CD4-positive, alpha-beta T cell treated with Interleukin-1 beta for 1 hour (primary cell): ENCODE measurements around the gene IPO4.

ENCODE experiments used
- DNase-seq, 2 donors: peaks; one replicate each; pipeline ENCODE4 v3.0.0-alpha.2; 2020 to 2022

Gene IPO4

DNA sequence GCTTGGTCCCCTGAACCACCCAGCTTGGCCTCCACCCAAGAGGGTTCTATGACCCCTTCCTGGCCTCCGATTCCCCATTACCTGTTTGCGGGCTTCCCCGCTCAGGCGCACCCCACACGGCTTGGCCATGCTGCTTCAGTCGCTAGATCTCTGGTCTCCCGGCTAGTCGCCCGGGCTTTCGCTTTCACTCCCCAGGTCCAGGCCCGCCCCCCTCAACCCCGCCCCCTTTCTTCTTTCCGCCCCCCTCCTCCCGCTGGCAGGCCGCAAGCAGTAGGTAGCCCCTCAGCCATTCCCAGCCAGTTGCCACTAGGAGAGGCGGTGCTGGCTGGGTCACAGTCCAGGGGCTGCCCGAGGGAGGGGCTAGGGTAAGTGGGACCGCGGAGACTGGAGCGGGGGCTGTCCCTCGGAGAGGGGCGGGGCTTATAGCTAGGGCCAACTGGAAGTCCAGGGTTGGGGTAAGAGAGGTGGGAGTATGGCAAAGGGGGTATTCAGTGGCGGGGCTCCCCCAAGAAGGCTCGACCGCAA lies 42.1 kb downstream of the IPO4 start, which contains the start of gene PSME2:
TSS of gene PSME2 (minus strand) at position 158 of the 525 bp plus-strand sequence. CDS start at position 129, 29 bp downstream.
- DNase-seq: peak; percentile 87 to 92

DNA sequence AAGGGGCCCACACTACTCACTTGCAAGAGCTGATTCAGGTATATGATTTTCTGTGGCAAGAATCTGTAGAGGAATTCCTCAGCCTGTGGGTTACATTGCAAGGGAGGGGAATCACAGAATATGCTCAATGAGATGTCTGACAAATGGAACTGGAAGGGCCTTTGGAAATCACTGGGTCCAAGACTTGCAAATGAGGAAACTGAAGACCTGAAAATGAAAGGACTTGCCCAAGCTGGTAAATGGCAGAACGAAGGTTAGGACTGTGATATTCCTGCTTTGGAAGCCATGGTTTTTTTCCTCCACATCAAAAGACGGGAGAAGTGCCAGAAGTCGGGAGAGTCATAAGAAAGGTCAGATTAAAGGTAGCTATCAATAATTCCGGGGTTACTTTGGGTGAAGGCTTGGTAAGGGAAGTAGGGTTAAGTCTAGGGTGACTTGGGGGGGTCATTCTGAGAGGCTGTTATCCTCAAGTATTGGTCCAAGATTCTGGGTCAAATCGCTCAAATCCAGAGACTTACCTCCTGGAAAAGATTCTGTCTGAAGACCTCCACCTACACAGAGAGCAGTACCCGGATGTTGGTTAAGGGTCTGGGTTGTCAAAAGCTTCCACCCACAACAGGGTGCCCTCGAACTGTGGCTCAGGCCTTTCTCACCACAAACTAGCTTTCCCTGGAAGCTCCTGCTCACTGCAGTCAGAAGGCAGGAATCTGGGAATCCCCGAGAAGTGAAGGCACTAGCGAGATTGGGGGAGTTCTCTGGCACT lies 42.7 kb downstream of the IPO4 start:
- no peak for DNase-seq

DNA sequence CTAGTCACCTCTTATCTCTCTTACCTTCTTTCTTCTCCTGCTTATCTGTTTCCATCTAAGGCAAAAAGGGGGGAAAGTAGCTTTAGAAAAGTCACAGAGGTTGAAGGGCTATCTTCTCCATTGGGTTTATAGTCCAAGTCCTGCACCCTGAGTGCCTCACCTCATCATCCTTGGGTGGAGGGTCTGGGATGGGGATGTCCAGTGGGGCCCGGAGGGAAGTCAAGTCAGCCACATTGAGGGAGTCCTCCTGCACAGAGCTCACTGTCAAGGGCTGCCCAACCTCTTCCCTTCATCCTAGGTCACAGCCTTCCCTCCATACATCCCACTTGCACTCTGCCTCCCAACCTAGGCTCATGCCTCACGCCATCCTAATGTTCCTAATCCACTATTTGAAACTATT lies 43.4 kb downstream of the IPO4 start:
- DNase-seq: no peak

DNA sequence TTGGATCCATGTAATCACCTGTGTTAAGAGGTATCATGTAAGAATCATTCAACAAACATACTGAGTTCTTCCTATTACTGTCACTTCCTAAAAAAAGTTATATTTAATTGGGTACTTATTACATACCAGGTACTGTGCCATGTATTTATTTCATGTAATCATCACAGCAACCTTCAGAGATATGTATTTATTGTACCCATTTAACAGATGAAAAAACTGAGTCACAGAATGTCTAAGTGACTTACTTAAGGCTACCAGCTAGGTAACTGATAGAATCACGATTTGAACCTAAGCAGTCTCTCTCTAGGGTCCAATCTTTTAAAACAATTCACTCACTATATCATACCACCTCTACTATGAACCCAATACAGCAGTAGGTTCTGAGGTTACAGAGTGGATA lies 44.2 kb downstream of the IPO4 start:
- no peak for DNase-seq

DNA sequence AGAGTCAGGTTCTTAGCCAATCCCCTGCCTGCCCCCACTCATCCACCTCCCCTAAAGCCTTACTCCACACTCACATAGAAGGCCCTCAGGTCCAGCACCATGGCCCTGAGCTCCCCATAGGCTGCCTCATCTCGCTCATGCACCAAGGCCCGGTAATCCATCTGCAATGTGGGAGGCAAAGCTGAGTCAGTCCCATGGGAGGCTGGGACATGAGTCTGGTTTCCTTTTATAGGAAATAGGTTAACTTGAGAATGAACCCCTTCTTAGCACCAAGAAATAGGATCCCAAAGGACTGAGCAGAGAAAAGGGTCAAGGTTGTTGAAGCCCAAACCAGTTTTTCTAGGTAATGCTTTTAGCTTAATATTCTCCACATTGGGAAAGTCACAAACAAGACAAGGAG lies 45.1 kb downstream of the IPO4 start:
- no peak for DNase-seq

DNA sequence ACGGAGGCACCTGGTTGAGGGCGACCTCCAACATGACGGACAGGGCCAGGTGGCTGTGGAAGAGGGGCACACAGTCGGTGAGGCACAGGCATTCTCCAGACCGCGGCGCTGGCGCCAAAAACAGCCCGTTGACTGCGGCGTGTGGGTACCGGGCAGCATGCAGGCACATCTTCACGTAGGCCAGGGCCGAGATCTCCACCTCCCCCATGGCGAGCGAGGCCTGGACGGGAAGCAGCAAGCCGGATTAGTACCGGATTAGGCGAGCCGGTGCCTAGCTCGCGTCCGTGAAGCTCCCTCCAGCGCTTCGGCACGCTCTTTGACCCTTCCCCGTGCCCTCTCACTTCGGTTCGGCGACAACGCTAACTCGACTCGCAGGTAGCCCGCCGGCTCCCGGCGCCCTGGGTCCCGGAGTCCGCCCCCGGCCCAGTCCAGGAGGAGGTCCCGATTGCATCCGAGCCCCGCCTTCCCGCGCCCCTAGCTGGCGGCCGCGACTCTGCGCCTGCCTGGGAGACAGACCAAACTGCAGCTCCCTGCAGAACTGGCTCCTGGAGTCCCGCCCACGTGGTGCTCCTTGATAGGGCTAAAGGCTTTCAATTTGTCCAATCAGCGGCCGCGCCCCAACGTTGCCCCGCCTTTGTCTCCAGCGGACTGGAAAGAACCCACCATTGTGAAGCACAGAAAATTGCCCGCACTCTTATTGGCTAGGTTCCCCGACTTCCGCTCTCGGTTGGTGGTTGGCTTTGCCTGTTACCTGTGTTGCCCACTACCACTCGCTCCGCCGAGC lies 47.3 kb downstream of the IPO4 start, which contains the start of gene EMC9:
TSS of gene EMC9 (minus strand) at position 495 of the 784 bp plus-strand sequence. CDS start at position 208, 287 bp downstream.
- peak; percentile 99 for DNase-seq

DNA sequence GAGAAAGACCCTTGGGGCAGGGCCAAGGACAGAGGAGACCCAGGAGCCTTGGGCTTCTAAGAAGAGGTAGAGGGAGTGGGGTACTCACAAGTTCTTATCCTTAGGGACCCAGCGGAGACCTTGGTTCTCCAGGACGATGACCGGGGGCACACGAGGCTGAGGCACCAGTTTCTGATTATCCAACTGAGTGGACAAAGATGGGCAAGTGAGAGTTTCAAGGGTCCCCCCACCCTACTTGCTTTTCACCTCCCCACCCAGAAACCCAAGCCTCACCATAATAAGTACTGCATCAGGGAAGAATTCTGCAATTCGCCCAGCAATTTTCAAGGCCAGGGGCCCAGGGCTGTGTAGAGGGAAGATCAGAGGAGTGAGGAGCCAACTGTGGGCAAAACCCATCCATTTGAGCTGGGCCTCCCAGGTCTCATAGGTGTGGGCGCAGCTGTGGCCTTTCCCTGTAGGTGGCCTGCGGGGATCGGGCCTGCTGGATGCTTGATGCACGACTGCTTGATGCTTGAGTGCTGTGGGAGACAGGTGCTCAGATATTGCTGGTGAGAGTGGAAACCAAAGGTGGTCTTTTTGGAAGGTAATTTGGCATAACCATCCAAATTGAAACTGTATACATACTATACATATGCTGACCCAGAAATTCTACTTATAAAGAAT lies 49.2 kb downstream of the IPO4 start:
- DNase-seq: peak in 1 of 2 donors; percentile 31

DNA sequence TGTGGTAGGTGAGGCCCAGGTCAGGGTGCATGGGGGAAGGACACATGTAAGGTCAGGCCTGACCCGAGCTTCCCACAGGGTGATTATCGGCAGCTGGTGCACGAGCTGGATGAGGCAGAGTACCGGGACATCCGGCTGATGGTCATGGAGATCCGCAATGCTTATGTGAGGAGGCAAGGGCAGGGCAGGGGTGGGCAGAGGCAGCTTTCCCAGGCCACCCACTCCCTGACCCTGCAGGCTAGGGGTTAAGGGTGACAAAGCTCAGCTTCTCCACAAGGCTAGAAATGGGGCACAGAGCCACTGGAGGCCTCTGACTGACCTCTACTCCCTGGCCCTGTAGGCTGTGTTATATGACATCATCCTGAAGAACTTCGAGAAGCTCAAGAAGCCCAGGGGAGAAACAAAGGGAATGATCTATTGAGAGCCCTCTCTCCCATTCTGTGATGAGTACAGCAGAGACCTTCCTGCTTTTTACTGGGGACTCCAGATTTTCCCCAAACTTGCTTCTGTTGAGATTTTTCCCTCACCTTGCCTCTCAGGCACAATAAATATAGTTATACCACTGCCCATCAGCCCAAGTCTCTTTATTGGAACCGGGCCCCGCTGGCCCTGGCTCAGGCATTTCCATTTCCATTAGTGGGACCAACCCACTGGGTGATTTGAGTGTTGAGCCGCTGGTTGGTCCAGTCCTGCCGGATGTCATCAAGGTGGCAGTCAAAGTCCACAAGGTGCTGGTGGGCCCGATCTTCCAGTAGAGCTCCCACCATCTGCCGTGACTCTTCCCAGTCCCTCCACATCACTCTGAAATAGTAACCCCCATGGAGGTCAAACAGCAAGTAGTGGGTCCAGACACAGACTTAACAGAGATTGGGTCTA lies 50.0 kb downstream of the IPO4 start:
- DNase-seq: no peak

DNA sequence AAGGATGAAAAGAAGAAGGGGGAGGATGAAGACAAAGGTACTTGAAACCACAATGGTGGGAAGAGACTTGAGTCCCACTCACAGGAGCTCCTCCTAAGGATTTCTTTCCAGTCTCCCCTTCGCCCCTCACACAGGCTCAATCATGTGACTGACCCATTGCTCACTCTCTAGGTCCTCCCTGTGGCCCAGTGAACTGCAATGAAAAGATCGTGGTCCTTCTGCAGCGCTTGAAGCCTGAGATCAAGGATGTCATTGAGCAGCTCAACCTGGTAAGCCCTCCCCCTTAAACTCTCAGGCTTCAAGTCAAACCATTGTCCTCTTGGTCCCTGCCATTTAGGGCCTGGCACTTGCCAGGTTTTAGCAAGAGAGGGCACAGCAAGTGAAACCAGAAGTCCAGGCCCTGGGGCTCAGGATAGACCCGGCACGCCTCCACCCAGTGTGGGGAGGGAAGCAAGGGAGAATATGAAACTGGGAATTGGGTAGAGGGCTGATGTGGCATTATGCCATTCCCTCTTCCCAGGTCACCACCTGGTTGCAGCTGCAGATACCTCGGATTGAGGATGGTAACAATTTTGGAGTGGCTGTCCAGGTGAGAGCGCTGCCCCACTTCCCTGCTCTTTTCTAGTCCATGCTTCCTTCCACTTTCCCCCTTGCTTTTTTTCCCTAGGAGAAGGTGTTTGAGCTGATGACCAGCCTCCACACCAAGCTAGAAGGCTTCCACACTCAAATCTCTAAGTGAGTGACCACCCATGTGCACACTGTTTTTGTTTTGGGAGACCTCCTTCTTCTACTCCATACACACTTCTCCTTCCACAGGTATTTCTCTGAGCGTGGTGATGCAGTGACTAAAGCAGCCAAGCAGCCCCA lies 50.9 kb downstream of the IPO4 start:
- no peak for DNase-seq

DNA sequence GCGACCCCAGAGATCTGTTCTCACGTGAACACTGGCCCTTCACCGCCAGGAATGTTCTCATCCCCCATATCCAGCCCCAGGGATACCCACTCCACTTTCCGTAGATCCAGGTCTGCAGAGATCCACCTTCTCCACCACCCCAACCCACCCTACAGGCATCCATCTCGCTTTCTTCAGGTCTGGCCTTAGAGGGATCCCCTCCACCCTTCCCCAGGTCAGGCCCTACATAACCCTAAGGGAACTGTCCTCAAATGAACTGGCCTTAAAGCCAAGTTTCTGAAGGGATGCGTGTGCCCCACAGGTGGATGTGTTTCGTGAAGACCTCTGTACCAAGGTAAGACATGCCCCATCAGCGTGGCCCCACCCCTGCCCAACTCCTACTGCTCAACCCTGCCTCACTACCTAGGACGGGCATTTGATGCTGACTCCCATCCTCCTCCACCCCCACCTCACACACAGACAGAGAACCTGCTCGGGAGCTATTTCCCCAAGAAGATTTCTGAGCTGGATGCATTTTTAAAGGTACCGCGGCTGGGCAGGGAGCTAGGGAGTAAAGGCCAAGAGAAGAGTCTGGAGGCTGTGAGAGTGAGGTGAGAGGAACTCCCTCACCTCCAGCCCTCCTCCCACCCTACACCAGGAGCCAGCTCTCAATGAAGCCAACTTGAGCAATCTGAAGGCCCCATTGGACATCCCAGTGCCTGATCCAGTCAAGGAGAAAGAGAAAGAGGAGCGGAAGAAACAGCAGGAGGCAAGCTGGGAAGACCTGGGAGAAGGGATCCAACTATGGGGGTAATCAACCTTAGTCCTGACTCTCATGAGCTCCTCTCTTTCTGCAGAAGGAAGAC lies 51.7 kb downstream of the IPO4 start:
- no peak for DNase-seq

DNA sequence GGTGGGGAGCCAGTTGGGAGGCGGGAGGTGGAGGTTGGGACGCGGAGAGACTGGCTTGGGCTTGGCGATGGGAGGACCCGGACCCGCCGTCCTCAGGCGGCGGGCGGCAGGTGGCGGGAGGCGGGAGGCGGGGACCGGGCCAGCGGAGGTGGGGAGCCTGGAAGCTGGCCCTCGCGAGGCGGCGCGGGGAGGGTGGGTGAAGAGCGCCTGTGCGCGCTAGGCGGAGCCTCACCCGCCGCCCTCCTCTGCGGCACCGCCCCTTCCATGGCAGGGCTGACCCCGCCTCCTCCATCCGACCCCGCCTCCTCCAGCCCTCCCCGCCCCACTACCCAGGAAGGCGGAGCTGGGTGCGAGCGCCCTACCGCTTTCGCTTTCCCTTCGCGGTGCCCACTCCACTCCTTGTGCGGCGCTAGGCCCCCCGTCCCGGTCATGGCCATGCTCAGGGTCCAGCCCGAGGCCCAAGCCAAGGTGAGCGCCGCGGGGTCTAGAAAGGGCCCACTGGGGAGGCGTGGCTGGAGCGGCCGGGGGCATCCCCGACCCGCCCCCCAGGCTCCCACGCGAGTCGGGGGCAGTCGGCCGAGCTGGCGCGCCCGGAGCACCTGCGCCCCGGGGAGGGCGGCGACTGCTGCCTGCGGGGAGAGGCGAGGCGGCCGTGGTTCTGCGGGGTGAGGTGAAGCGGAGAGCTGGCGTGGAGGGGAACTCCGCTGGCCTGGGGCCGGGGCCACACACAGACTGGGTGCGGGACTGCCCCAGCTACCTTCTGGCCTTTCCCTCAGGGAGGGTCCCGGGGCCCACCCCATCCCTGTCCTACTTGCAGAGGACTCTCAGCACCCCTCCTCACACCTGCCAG lies 52.6 kb downstream of the IPO4 start, which contains the start of gene PSME1:
TSS of gene PSME1 (plus strand) at position 361 of the 850 bp plus-strand sequence. CDS start at position 430, 69 bp downstream.
- peak; percentile 92 to 95 for DNase-seq

DNA sequence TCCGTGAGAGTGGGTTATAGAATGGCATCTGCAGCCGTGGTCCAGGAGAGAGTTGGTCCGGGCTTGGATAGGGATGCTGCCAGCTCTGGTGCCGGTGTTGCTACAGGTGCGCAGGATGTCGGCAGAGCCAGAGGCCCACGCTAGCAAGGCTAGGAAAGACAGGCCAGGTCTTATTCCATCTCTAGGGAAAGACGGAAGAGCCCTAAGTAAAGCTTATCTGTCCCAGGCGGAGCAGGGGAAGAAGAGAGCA lies 53.1 kb downstream of the IPO4 start:
- DNase-seq: no peak

DNA sequence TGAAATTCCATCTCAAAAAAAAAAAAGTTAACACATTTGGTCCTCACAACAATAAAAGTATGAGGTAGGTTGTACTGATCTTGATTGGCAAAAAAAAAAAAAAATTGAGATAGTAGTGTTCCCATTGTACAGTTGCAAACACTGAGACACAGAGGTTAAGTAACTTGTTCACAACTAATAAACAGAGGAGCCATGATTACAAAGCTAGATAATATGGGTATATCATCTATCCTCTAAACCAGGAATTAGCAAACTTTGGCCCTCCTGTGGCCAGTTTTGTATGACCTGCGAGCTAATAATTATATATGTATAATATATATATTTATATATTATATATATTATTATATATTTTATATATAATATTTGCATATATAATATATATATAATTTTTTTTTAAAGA lies 54.9 kb downstream of the IPO4 start:
- DNase-seq: no peak

DNA sequence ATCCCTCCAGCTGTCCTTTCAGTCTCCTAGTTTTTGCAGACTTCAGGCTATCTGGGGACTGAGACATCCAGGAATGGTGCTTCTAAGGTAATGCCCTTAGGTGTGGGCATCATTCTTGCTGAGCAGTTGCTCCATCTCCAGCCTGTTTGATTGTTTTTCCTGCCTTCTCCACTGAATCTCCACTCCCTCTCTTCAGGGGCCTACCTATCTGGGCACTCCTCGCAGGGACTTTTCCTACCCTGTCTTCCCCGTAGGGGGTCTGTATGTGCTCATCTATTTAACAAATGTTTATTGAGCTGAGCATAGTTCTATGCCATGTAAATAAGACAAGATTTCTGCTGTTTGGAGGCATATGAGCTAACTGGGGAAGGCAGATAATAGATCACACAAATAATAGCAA lies 55.6 kb downstream of the IPO4 start:
- DNase-seq: no peak

DNA sequence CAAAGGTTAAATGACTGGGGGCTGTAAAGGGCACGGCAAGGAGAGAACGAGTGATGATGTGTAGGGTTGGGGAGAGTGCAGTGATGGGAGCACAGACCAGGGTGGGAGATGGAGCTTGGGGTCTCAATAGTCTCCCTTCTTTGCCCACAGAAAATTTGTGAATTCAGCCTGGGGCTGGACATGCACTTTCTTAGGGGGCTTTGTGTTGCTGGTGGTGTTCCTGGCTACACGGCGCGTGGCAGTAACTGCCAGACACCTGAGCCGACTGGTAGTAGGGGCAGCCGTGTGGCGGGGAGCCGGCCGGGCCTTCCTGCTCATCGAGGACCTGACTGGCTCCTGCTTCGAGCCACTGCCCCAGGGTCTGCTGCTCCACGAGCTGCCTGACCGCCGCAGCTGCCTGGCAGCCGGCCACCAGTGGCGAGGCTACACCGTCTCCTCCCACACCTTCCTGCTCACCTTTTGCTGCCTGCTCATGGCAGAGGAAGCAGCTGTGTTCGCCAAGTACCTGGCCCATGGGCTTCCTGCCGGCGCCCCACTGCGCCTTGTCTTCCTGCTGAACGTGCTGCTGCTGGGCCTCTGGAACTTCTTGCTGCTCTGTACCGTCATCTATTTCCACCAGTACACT lies 56.4 kb downstream of the IPO4 start:
- peak in 1 of 2 donors; percentile 20 for DNase-seq

DNA sequence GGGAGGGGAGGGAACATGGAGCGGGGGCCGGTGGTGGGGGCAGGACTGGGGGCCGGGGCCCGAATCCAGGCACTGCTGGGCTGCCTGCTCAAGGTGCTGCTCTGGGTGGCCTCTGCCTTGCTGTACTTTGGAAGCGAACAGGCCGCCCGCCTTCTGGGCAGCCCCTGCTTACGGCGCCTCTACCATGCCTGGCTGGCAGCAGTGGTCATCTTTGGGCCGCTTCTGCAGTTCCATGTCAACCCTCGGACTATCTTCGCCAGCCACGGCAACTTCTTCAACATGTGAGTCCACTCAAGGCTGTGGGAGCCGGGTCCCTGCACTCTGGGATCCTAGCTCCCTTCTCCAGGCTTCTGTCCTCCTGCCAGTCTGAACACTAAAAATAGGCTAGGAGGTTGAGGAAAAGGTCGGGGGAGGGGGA lies 57.1 kb downstream of the IPO4 start:
- no peak for DNase-seq

DNA sequence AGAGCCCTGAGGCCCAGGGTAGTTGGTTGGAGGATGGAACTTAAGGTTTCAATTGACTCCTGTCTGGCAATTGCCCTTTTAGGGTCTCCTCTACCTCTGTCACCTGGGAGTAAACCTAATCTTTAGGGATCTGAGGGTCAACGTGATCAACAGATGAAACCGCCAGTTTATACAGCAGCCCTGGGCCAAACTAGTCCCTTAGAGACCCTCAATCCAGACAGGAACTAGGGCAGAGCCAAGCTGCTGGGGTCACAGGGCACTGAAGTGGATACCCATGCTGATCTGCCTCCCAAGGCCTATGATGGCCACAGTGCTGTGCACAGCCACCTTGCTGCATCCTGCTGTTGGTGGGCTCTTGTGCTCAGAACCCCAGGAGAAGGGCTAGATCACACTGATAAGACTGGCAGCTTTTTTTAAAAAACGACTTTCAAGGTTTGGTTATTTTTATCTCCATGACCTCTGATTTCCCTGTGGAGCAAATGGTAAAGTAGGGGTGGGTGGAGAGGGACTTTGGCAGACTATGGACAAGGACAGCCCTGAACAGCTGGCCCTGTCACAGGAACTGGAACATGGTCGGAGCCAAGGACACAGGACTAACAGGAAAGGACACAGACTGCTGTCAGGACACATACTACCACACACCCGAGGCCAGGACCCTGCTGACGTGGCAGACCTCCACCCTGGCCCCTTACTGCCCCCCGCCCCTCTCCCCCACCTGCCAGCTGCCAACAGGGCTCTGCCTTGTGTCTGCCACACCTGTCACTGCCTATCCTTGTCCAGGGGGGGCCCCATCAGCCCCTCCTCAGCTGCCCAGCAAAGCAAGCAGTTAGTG lies 57.7 kb downstream of the IPO4 start:
- no peak for DNase-seq

DNA sequence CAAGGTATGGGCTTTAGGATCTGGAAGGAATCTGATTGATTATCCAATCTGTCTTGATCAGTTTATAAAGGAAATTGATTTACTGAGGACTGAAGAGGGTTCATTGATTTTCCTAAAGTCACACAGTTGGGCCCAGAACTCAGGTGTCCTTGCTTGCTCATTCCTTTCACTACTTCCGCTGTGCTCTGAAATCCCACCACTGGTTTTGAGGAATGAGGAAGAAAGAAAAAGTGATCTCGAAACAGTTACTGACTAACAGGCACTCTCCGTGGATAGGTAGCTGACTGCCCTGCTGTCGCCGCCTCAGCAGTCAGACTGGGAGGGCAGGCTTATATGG lies 58.3 kb downstream of the IPO4 start, which contains the start of gene FITM1:
TSS of gene FITM1 (plus strand) at position 280 of the 337 bp plus-strand sequence. CDS start 905 bp downstream, outside the sequence.
- DNase-seq: no peak
